ENCODE data around the gene TMTC1. TPM values are rescaled to one million over a fixed set of nuclear protein-coding genes. Genes with fewer than 3 reads are reported as not detected.

The TMTC1 gene
- total and polyA plus RNA-seq, 9 donors = 22.5 to 38.1 (median 33.7) TPM

- H3K4me1 ChIP-seq (ENCODE audit: control insufficient read depth, insufficient read depth, low read length) = peaks cover 8% of the 10 kb centered on the region
- no peaks in the 10 kb centered on the region for H3K36me3 ChIP-seq (ENCODE audit: control insufficient read depth, insufficient read depth, low read length)
- peaks cover 7% of the 10 kb centered on the region for H3K27me3 ChIP-seq (ENCODE audit: control insufficient read depth, insufficient read depth, low read length)
- H3K9me3 ChIP-seq (replicated peaks; ENCODE audit: control insufficient read depth, low read depth, low read length) = no peaks in the 10 kb centered on the region
- H3K4me3 ChIP-seq (ENCODE audit: low read length) = no peak overlapping the region
- no peak overlapping the region for H3K27ac ChIP-seq (ENCODE audit: low read length)
- DNase-seq = no peak
These were observed 2.6 kb downstream of the TMTC1 start for GRCh38 chr12:29781188-29781587.

GRCh38 chr12:29780084-29780483, 3.7 kb downstream of the TMTC1 start:
- Histone ChIP-seq H3K4me1 (ENCODE audit: control insufficient read depth, insufficient read depth, low read length) (peaks cover 8% of the 10 kb centered on the region), H3K27ac (ENCODE audit: low read length) (no peak overlapping the region)

GRCh38 chr12:29778531-29778930, 5.2 kb downstream of the TMTC1 start:
- Histone ChIP-seq H3K27me3 (ENCODE audit: control insufficient read depth, insufficient read depth, low read length) (peaks cover 3% of the 10 kb centered on the region), H3K36me3 (ENCODE audit: control insufficient read depth, insufficient read depth, low read length) (no peaks in the 10 kb centered on the region), H3K27ac (ENCODE audit: low read length) (no peak overlapping the region), H3K4me1 (ENCODE audit: control insufficient read depth, insufficient read depth, low read length) (peaks cover 5% of the 10 kb centered on the region), H3K9me3 (replicated peaks; ENCODE audit: control insufficient read depth, low read depth, low read length) (peaks cover 7% of the 10 kb centered on the region), H3K4me3 (ENCODE audit: low read length) (no peak overlapping the region)
- DNase-seq = no peak

More at GRCh38 chr12:29780084-29780483, 3.7 kb downstream of the TMTC1 start:
- H3K4me3 ChIP-seq (ENCODE audit: low read length) = no peak overlapping the region
- DNase-seq = no peak
- peaks cover 7% of the 10 kb centered on the region for H3K9me3 ChIP-seq (replicated peaks; ENCODE audit: control insufficient read depth, low read depth, low read length)
- no peaks in the 10 kb centered on the region for H3K36me3 ChIP-seq (ENCODE audit: control insufficient read depth, insufficient read depth, low read length)
- peaks cover 7% of the 10 kb centered on the region for H3K27me3 ChIP-seq (ENCODE audit: control insufficient read depth, insufficient read depth, low read length)

GRCh38 chr12:29773076-29773475, 10.7 kb downstream of the TMTC1 start:
- H3K4me1 ChIP-seq (ENCODE audit: control insufficient read depth, insufficient read depth, low read length) = peaks cover 6% of the 10 kb centered on the region
- H3K27me3 ChIP-seq (ENCODE audit: control insufficient read depth, insufficient read depth, low read length) = no peaks in the 10 kb centered on the region
- no peak overlapping the region for H3K4me3 ChIP-seq (ENCODE audit: low read length)
- no peak overlapping the region for H3K27ac ChIP-seq (ENCODE audit: low read length)
- H3K9me3 ChIP-seq (replicated peaks; ENCODE audit: control insufficient read depth, low read depth, low read length) = peaks cover 7% of the 10 kb centered on the region
- WGBS (ENCODE audit: insufficient coverage) = no CpG with 5 or more reads among the region's 2 CpGs
- no peaks in the 10 kb centered on the region for H3K36me3 ChIP-seq (ENCODE audit: control insufficient read depth, insufficient read depth, low read length)
- no peak for DNase-seq

- Histone ChIP-seq H3K9me3 (replicated peaks; ENCODE audit: control insufficient read depth, low read depth, low read length) (peaks cover 7% of the 10 kb centered on the region), H3K36me3 (ENCODE audit: control insufficient read depth, insufficient read depth, low read length) (no peaks in the 10 kb centered on the region), H3K4me1 (ENCODE audit: control insufficient read depth, insufficient read depth, low read length) (peaks cover 6% of the 10 kb centered on the region), H3K4me3 (ENCODE audit: low read length) (no peak overlapping the region), H3K27ac (ENCODE audit: low read length) (no peak overlapping the region), H3K27me3 (ENCODE audit: control insufficient read depth, insufficient read depth, low read length) (no peaks in the 10 kb centered on the region)
- DNase-seq = no peak
These were observed 12.0 kb downstream of the TMTC1 start for GRCh38 chr12:29771786-29772185.

- 83% methylated on average over 2 of the region's 3 CpGs for WGBS (ENCODE audit: insufficient coverage)
- no peaks in the 10 kb centered on the region for H3K27me3 ChIP-seq (ENCODE audit: control insufficient read depth, insufficient read depth, low read length)
- no peak overlapping the region for H3K4me3 ChIP-seq (ENCODE audit: low read length)
- peaks cover 7% of the 10 kb centered on the region for H3K9me3 ChIP-seq (replicated peaks; ENCODE audit: control insufficient read depth, low read depth, low read length)
- no peak overlapping the region for H3K27ac ChIP-seq (ENCODE audit: low read length)
- peaks cover 5% of the 10 kb centered on the region for H3K36me3 ChIP-seq (ENCODE audit: control insufficient read depth, insufficient read depth, low read length)
- DNase-seq = no peak
- peaks cover 6% of the 10 kb centered on the region for H3K4me1 ChIP-seq (ENCODE audit: control insufficient read depth, insufficient read depth, low read length)
These were observed 12.6 kb downstream of the TMTC1 start for GRCh38 chr12:29771165-29771564.

- Histone ChIP-seq H3K4me3 (ENCODE audit: low read length) (no peak overlapping the region), H3K27ac (ENCODE audit: low read length) (no peak overlapping the region), H3K9me3 (replicated peaks; ENCODE audit: control insufficient read depth, low read depth, low read length) (no peaks in the 10 kb centered on the region), H3K36me3 (ENCODE audit: control insufficient read depth, insufficient read depth, low read length) (peaks cover 6% of the 10 kb centered on the region), H3K4me1 (ENCODE audit: control insufficient read depth, insufficient read depth, low read length) (peaks cover 6% of the 10 kb centered on the region), H3K27me3 (ENCODE audit: control insufficient read depth, insufficient read depth, low read length) (no peaks in the 10 kb centered on the region)
- WGBS (ENCODE audit: insufficient coverage) = no CpG with 5 or more reads among the region's 4 CpGs
- peak; percentile 39 for DNase-seq
These were observed 14.4 kb downstream of the TMTC1 start for GRCh38 chr12:29769162-29769858.

GRCh38 chr12:29768372-29768771, 15.4 kb downstream of the TMTC1 start:
- no peak overlapping the region for H3K27ac ChIP-seq (ENCODE audit: low read length)
- H3K27me3 ChIP-seq (ENCODE audit: control insufficient read depth, insufficient read depth, low read length) = no peaks in the 10 kb centered on the region
- peak; percentile 7 for DNase-seq
- H3K4me3 ChIP-seq (ENCODE audit: low read length) = no peak overlapping the region
- H3K4me1 ChIP-seq (ENCODE audit: control insufficient read depth, insufficient read depth, low read length) = peaks cover 10% of the 10 kb centered on the region
- peaks cover 8% of the 10 kb centered on the region for H3K36me3 ChIP-seq (ENCODE audit: control insufficient read depth, insufficient read depth, low read length)
- no peaks in the 10 kb centered on the region for H3K9me3 ChIP-seq (replicated peaks; ENCODE audit: control insufficient read depth, low read depth, low read length)
- WGBS (ENCODE audit: insufficient coverage) = no CpG with 5 or more reads among the region's 2 CpGs

- Histone ChIP-seq H3K36me3 (ENCODE audit: control insufficient read depth, insufficient read depth, low read length) (peaks cover 13% of the 10 kb centered on the region), H3K9me3 (replicated peaks; ENCODE audit: control insufficient read depth, low read depth, low read length) (no peaks in the 10 kb centered on the region), H3K4me1 (ENCODE audit: control insufficient read depth, insufficient read depth, low read length) (peaks cover 12% of the 10 kb centered on the region), H3K4me3 (ENCODE audit: low read length) (no peak overlapping the region), H3K27ac (ENCODE audit: low read length) (no peak overlapping the region), H3K27me3 (ENCODE audit: control insufficient read depth, insufficient read depth, low read length) (no peaks in the 10 kb centered on the region)
- DNase-seq = peak; percentile 72
These were observed 20.4 kb downstream of the TMTC1 start for GRCh38 chr12:29763301-29763683.

- Histone ChIP-seq H3K9me3 (replicated peaks; ENCODE audit: control insufficient read depth, low read depth, low read length) (no peaks in the 10 kb centered on the region), H3K27me3 (ENCODE audit: control insufficient read depth, insufficient read depth, low read length) (no peaks in the 10 kb centered on the region), H3K36me3 (ENCODE audit: control insufficient read depth, insufficient read depth, low read length) (peaks cover 14% of the 10 kb centered on the region), H3K4me1 (ENCODE audit: control insufficient read depth, insufficient read depth, low read length) (peaks cover 10% of the 10 kb centered on the region), H3K27ac (ENCODE audit: low read length) (no peak overlapping the region), H3K4me3 (ENCODE audit: low read length) (no peak overlapping the region)
- 75% methylated on average over 5 of the region's 7 CpGs for WGBS (ENCODE audit: insufficient coverage)
- DNase-seq = peak; percentile 80
These were observed 21.0 kb downstream of the TMTC1 start for GRCh38 chr12:29762637-29763300.

- H3K4me1 ChIP-seq (ENCODE audit: control insufficient read depth, insufficient read depth, low read length) = peaks cover 10% of the 10 kb centered on the region
- no peaks in the 10 kb centered on the region for H3K27me3 ChIP-seq (ENCODE audit: control insufficient read depth, insufficient read depth, low read length)
- H3K36me3 ChIP-seq (ENCODE audit: control insufficient read depth, insufficient read depth, low read length) = peaks cover 12% of the 10 kb centered on the region
- DNase-seq = no peak
- WGBS (ENCODE audit: insufficient coverage) = no CpG with 5 or more reads among the region's 2 CpGs
- H3K4me3 ChIP-seq (ENCODE audit: low read length) = no peak overlapping the region
- no peak overlapping the region for H3K27ac ChIP-seq (ENCODE audit: low read length)
- no peaks in the 10 kb centered on the region for H3K9me3 ChIP-seq (replicated peaks; ENCODE audit: control insufficient read depth, low read depth, low read length)
These were observed 23.8 kb downstream of the TMTC1 start for GRCh38 chr12:29759950-29760349.

Data from muscle of leg (tissue), 11 donors.